Activated CD4-positive, alpha-beta T cell treated with anti-CD3 and anti-CD28 coated beads, Interleukin-2, Interleukin-4, amounts not matched to agents 100 ng/mL and 50 ng/mL, durations not matched to agents 16 hours and 8 hours (primary cell): ENCODE measurements around the gene TP73.

Experiments
- DNase-seq: peaks from one replicate; pipeline ENCODE4 v3.0.0-alpha.2; 2020; ENCODE audit warnings: low spot score

Gene TP73

GRCh38 chr1:3634059-3634800 is 18.1 kb upstream of the TP73 start:
- DNase-seq, result no peak

- no peak for DNase-seq
Observed at GRCh38 chr1:3636080-3636479, 16.2 kb upstream of the TP73 start.

- DNase-seq, result no peak
Observed at GRCh38 chr1:3636531-3636930, 15.8 kb upstream of the TP73 start.

- DNase-seq, result no peak
Observed at GRCh38 chr1:3638027-3638426, 14.3 kb upstream of the TP73 start.

GRCh38 chr1:3638676-3639075 is 13.6 kb upstream of the TP73 start:
- no peak for DNase-seq

GRCh38 chr1:3639397-3639911 is 12.9 kb upstream of the TP73 start:
- DNase-seq, result no peak

- no peak for DNase-seq
Observed at GRCh38 chr1:3640121-3640837, 12.0 kb upstream of the TP73 start.

- DNase-seq, result no peak
Observed at GRCh38 chr1:3641046-3641760, 11.1 kb upstream of the TP73 start.

GRCh38 chr1:3641816-3642215 is 10.5 kb upstream of the TP73 start:
- DNase-seq, result no peak

- no peak for DNase-seq
Observed at GRCh38 chr1:3642919-3643675, 9.2 kb upstream of the TP73 start.

- DNase-seq, result no peak
Observed at GRCh38 chr1:3644273-3644672, 8.0 kb upstream of the TP73 start.

GRCh38 chr1:3645247-3645646 is 7.1 kb upstream of the TP73 start:
- DNase-seq, result no peak

GRCh38 chr1:3645666-3646355 is 6.5 kb upstream of the TP73 start:
- DNase-seq, result no peak

GRCh38 chr1:3646596-3646995 is 5.7 kb upstream of the TP73 start:
- DNase-seq, result no peak

- peak; percentile 93 for DNase-seq
Observed at GRCh38 chr1:3649342-3650247, 2.7 kb upstream of the TP73 start, which contains the start of gene WRAP73. WRAP73 (minus strand) TSS chr1:3650103; CDS start chr1:3649999, 104 bp downstream.

GRCh38 chr1:3650248-3651025 is 1.9 kb upstream of the TP73 start:
- DNase-seq, result no peak

- no peak for DNase-seq
Observed at GRCh38 chr1:3651026-3651929, 1.0 kb upstream of the TP73 start.

- DNase-seq, result no peak
Observed at GRCh38 chr1:3652548-3653285, 401 bp downstream of the TP73 start.
